Tibial nerve (tissue), 4 donors: ENCODE data around the gene EBNA1BP2. TPM values are rescaled to one million over a fixed set of nuclear protein-coding genes. Genes with fewer than 3 reads are reported as not detected.

Experiments
- DNase-seq, 2 donors: peaks; one replicate each; pipeline ENCODE4 v3.0.0-alpha.2; 2019; ENCODE audit warnings: low spot score in 2 of 2
- H3K27ac ChIP-seq, 4 donors: fragments of 200-600 bp; sonication (generic) in 3 of 4; one replicate each; pipeline ENCODE4 v1.5.1; 2017 to 2019; ENCODE audit warnings: mild to moderate bottlenecking in 1 of 4
- H3K27me3 ChIP-seq, 2 donors: fragments of 200-600 bp; sonication (generic) in 1 of 2; one replicate each; pipeline versions ENCODE4 v1.5.1 to v1.6.0; 2017 to 2019
- H3K36me3 ChIP-seq, 3 donors: fragments of 200-600 bp; sonication (generic); one replicate each; pipeline ENCODE4 v1.5.1; 2018 to 2019
- H3K4me1 ChIP-seq, 4 donors: fragments of 200-600 bp; sonication (generic) in 3 of 4; one replicate each; pipeline ENCODE4 v1.5.1; 2017 to 2019
- H3K4me3 ChIP-seq, 4 donors: fragments of 200-600 bp; sonication (generic) in 3 of 4; one replicate each; pipeline ENCODE4 v1.5.1; 2017 to 2019; ENCODE audit warnings: mild to moderate bottlenecking in 1 of 4, moderate library complexity in 1 of 4
- H3K9me3 ChIP-seq, 4 donors: fragments of 200-600 bp; sonication (generic) in 3 of 4; one replicate each; pipeline ENCODE4 v1.5.1; 2017 to 2019
- EP300 ChIP-seq, 2 donors: sonication (generic); formaldehyde crosslinking; IDR thresholded peaks; one replicate each; pipeline ENCODE4 v1.6.1; 2017; ENCODE audit warnings: antibody characterized with exemption in 2 of 2, mild to moderate bottlenecking in 1 of 2
- POLR2A ChIP-seq, 2 donors: fragments of 450-650 bp; IDR thresholded peaks; one replicate each; pipeline ENCODE4 v1.6.1; 2017; ENCODE audit warnings: antibody characterized with exemption in 2 of 2, mild to moderate bottlenecking in 2 of 2, moderate library complexity in 2 of 2
- WGBS, 2 donors: methylation state at CpG; one replicate each; pipeline ENCODE4 v1.1.5; 2018; 5-methylcytosine and 5-hydroxymethylcytosine counted together
- total RNA-seq, 4 donors: library from RNA; depleted of rRNA; stranded (reverse); fragments of >200 nt; gene quantifications; one replicate each; pipeline ENCODE4 v1.1.0, GENCODE V29; 2016
- TF ChIP-seq, protein P1 (sequence below), 5 experiments: fragments of 200-600 bp in 3 of 5; fragments of 450-650 bp in 2 of 5; sonication (generic) in 3 of 5; IDR thresholded peaks; one replicate each; pipeline ENCODE4 v1.5.1; 2016 to 2019; ENCODE audit warnings: antibody characterized with exemption in 5 of 5, mild to moderate bottlenecking in 3 of 5, moderate library complexity in 2 of 5

Gene EBNA1BP2
- total RNA-seq, 4 donors from 2014 or later = 48.8 to 57.3 (median 51.2) TPM

- Histone ChIP-seq H3K27me3 (no peaks in the 10 kb centered on the region), H3K4me1 (no peaks in the 10 kb centered on the region), H3K9me3 (peaks cover 0 to 7% (median 0%) of the 10 kb centered on the region in 4 donors), H3K4me3 (no peak overlapping the region), H3K36me3 (no peaks in the 10 kb centered on the region), H3K27ac (no peak overlapping the region)
- no peak for DNase-seq
- TF ChIP-seq EP300 (IDR thresholded peaks at IDR 0.05) = no peak
- TF ChIP-seq, protein P1, sequence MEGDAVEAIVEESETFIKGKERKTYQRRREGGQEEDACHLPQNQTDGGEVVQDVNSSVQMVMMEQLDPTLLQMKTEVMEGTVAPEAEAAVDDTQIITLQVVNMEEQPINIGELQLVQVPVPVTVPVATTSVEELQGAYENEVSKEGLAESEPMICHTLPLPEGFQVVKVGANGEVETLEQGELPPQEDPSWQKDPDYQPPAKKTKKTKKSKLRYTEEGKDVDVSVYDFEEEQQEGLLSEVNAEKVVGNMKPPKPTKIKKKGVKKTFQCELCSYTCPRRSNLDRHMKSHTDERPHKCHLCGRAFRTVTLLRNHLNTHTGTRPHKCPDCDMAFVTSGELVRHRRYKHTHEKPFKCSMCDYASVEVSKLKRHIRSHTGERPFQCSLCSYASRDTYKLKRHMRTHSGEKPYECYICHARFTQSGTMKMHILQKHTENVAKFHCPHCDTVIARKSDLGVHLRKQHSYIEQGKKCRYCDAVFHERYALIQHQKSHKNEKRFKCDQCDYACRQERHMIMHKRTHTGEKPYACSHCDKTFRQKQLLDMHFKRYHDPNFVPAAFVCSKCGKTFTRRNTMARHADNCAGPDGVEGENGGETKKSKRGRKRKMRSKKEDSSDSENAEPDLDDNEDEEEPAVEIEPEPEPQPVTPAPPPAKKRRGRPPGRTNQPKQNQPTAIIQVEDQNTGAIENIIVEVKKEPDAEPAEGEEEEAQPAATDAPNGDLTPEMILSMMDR (IDR thresholded peaks at IDR 0.05) = no peak
- 82 to 88% methylated on average over 9 of the region's 9 CpGs for WGBS, 2 donors
Measured at GRCh38 chr1:43135857-43136781, 36.0 kb downstream of the EBNA1BP2 start.

GRCh38 chr1:43134640-43135039 lies 37.5 kb downstream of the EBNA1BP2 start:
- H3K27ac ChIP-seq = no peak overlapping the region
- H3K27me3 ChIP-seq = no peaks in the 10 kb centered on the region
- no peak for DNase-seq
- TF ChIP-seq EP300 (IDR thresholded peaks at IDR 0.05) = no peak
- H3K4me1 ChIP-seq = no peaks in the 10 kb centered on the region
- no peak overlapping the region for H3K4me3 ChIP-seq
- H3K36me3 ChIP-seq = no peaks in the 10 kb centered on the region
- peaks cover 0 to 3% (median 0%) of the 10 kb centered on the region in 4 donors for H3K9me3 ChIP-seq

GRCh38 chr1:43134068-43134467 lies 38.0 kb downstream of the EBNA1BP2 start:
- Histone ChIP-seq H3K27ac (no peak overlapping the region), H3K4me1 (no peaks in the 10 kb centered on the region), H3K9me3 (no peaks in the 10 kb centered on the region), H3K36me3 (no peaks in the 10 kb centered on the region), H3K27me3 (no peaks in the 10 kb centered on the region), H3K4me3 (no peak overlapping the region)
- no peak for DNase-seq
- WGBS, 2 donors = 33 to 39% methylated on average over 1 of the region's 1 CpG
- TF ChIP-seq EP300 (IDR thresholded peaks at IDR 0.05) (no peak), POLR2A (IDR thresholded peaks at IDR 0.05) (no peak)
- TF ChIP-seq, protein P1 (IDR thresholded peaks at IDR 0.05) = no peak

GRCh38 chr1:43129426-43129825 lies 42.7 kb downstream of the EBNA1BP2 start:
- Histone ChIP-seq H3K36me3 (no peaks in the 10 kb centered on the region), H3K4me1 (no peaks in the 10 kb centered on the region), H3K4me3 (no peak overlapping the region), H3K27ac (no peak overlapping the region), H3K27me3 (no peaks in the 10 kb centered on the region), H3K9me3 (no peaks in the 10 kb centered on the region)
- TF ChIP-seq POLR2A (IDR thresholded peaks at IDR 0.05) (no peak), EP300 (IDR thresholded peaks at IDR 0.05) (no peak)
- TF ChIP-seq, protein P1 (IDR thresholded peaks at IDR 0.05) = no peak
- no peak for DNase-seq
- whole genome bisulfite sequencing, 2 donors = 52 to 55% methylated on average over 5 of the region's 5 CpGs

DNA sequence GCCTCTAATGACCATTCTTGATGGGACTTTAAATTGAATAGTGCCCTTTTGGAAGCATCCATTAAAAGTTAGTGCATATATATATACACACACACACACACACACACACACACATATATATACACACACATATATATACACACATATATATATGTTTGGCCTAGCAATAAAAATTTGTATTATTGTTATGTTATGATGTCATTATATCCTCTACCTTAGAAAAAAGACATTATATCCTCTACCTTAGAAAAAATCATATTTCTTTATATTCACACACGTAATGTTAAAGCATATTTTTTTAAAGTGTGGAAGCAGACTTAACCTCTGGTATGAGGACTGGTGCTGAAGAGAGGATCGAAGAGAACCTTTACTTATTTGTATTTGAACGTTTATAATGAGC lies 43.3 kb downstream of the EBNA1BP2 start:
- WGBS, 2 donors = 86 to 88% methylated on average over 3 of the region's 3 CpGs
- Histone ChIP-seq H3K4me1 (no peaks in the 10 kb centered on the region), H3K36me3 (no peaks in the 10 kb centered on the region), H3K27me3 (no peaks in the 10 kb centered on the region), H3K4me3 (no peak overlapping the region), H3K9me3 (no peaks in the 10 kb centered on the region), H3K27ac (no peak overlapping the region)
- no peak for TF ChIP-seq EP300 (IDR thresholded peaks at IDR 0.05)
- no peak for TF ChIP-seq POLR2A (IDR thresholded peaks at IDR 0.05)
- TF ChIP-seq, protein P1 (IDR thresholded peaks at IDR 0.05) = no peak
- no peak for DNase-seq
